A673 (cell line): ENCODE measurements around the gene CNOT10.
"Not testable (repeated sequence)": the region's sequence is repeated elsewhere in the genome, so short reads cannot be mapped to it uniquely, and the experiment has no call there.

ENCODE experiments used
- EZH2 ChIP-seq: fragments of 200-600 bp; sonication (generic); IDR thresholded peaks from 2 replicates; pipeline ENCODE4 v1.6.1; 2017; ENCODE audit warnings: borderline replicate concordance, low read depth, mild to moderate bottlenecking, mixed read lengths, antibody characterized with exemption, low read length; ENCODE audit not compliant: poor library complexity, severe bottlenecking
- TF ChIP-seq, protein P1 (sequence below): fragments of 300-800, 200-600 bp; sonication (generic); conservative IDR thresholded peaks from 2 replicates; pipeline ENCODE4 v1.5.1; 2017; ENCODE audit warnings: low read depth, mild to moderate bottlenecking, antibody characterized with exemption, low read length, moderate library complexity, mixed read lengths

DNA sequence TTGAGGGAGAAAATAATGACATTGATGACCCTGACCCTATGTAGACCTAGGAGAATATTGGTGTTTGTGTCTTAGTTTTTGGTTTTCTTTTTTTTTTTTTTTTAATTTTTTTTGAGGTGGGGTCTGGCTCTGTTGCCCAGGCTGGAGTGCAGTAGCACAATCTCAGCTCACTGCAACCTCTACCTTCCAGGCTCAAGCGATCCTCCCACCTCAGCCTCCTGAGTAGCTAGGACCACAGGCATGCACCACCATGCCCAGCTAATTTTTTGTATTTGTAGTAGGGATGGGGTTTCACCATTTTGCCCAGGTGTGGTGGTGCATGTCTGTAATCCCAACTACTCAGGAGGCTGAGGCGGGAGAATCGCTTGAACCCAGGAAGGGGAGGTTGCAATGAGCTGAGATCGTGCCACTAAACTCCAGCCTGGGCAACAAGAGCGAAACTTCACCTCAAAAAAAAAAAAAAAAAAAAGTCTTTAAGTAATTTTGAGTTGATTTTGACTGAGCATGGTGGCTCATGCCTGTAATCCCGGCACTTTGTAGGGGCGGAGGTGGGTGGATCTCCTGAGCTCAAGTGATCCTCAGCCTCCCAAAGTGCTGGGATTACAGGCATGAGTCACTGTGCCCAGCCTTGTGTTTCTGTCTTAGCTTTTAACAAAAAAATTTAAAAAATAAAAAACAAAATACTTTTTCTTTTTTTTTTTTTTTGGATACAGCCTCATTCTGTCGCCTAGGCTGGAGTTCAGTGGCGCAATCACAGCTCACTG is 32.5 kb upstream of the CNOT10 start:
- TF ChIP-seq, protein P1, sequence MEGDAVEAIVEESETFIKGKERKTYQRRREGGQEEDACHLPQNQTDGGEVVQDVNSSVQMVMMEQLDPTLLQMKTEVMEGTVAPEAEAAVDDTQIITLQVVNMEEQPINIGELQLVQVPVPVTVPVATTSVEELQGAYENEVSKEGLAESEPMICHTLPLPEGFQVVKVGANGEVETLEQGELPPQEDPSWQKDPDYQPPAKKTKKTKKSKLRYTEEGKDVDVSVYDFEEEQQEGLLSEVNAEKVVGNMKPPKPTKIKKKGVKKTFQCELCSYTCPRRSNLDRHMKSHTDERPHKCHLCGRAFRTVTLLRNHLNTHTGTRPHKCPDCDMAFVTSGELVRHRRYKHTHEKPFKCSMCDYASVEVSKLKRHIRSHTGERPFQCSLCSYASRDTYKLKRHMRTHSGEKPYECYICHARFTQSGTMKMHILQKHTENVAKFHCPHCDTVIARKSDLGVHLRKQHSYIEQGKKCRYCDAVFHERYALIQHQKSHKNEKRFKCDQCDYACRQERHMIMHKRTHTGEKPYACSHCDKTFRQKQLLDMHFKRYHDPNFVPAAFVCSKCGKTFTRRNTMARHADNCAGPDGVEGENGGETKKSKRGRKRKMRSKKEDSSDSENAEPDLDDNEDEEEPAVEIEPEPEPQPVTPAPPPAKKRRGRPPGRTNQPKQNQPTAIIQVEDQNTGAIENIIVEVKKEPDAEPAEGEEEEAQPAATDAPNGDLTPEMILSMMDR, result not testable (repeated sequence)
- TF ChIP-seq EZH2, result not testable (repeated sequence)
